Measurements from ENCODE around the gene ASTN1.

DNA sequence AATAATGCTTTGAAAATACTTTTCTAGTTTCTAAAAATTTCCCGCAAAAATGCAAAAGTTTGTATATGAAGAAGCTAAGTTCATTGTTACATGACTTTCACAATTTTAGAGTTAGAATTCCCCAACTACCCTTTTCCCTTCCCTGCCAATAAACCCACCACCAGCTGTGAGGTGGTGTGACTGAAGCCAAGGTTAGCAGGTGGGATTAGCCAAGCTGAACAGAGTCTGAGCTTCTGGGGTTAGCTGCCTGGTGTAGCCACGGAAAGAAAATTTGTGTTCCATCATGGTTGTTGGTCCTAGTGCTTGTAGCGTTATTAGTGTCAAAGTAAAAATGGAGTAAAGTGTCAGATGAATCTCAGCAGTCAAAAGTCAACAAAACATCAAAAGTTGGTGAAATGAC, 110.9 kb downstream of the ASTN1 start:
- TF ChIP-seq, protein P1, sequence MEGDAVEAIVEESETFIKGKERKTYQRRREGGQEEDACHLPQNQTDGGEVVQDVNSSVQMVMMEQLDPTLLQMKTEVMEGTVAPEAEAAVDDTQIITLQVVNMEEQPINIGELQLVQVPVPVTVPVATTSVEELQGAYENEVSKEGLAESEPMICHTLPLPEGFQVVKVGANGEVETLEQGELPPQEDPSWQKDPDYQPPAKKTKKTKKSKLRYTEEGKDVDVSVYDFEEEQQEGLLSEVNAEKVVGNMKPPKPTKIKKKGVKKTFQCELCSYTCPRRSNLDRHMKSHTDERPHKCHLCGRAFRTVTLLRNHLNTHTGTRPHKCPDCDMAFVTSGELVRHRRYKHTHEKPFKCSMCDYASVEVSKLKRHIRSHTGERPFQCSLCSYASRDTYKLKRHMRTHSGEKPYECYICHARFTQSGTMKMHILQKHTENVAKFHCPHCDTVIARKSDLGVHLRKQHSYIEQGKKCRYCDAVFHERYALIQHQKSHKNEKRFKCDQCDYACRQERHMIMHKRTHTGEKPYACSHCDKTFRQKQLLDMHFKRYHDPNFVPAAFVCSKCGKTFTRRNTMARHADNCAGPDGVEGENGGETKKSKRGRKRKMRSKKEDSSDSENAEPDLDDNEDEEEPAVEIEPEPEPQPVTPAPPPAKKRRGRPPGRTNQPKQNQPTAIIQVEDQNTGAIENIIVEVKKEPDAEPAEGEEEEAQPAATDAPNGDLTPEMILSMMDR (conservative IDR thresholded peaks at IDR 0.05; ENCODE audit: low read depth, low read length): no peak
- TF ChIP-seq EZH2 (IDR thresholded peaks at IDR 0.05; ENCODE audit: low read length, unreplicated experiment) (no peak), EZH2phosphoT487 (IDR thresholded peaks at IDR 0.05; ENCODE audit: borderline replicate concordance, low read length) (no peak)
